ENCODE data around the gene ZER1. TPM values are rescaled to one million over a fixed set of nuclear protein-coding genes. Genes with fewer than 3 reads are reported as not detected.

ZER1 gene
- total RNA-seq, 1 donor from 2014 or later, result 14.1 TPM

GRCh38 chr9:128733256-128733655, 38.5 kb downstream of the ZER1 start:
- peak; percentile 94 for DNase-seq

GRCh38 chr9:128732576-128732975, 39.2 kb downstream of the ZER1 start:
- no peak for DNase-seq

- DNase-seq, result no peak
Measured at GRCh38 chr9:128731691-128732090, 40.0 kb downstream of the ZER1 start.

- no peak for DNase-seq
Measured at GRCh38 chr9:128731093-128731492, 40.6 kb downstream of the ZER1 start.

- DNase-seq, result no peak
Measured at GRCh38 chr9:128729766-128730517, 41.8 kb downstream of the ZER1 start.

GRCh38 chr9:128729302-128729701, 42.4 kb downstream of the ZER1 start:
- no peak for DNase-seq

GRCh38 chr9:128728298-128728697, 43.4 kb downstream of the ZER1 start:
- DNase-seq, result no peak

- no peak for DNase-seq
Measured at GRCh38 chr9:128727640-128728248, 44.0 kb downstream of the ZER1 start.

GRCh38 chr9:128724744-128725211, 46.9 kb downstream of the ZER1 start:
- peak; percentile 83 for DNase-seq

- DNase-seq, result peak; percentile 96
Measured at GRCh38 chr9:128723866-128724743, 47.6 kb downstream of the ZER1 start, which contains the start of gene ZDHHC12. TSS of gene ZDHHC12 (minus strand) at chr9:128724127. CDS start at chr9:128724093, 34 bp downstream.

- DNase-seq, result peak; percentile 25
Measured at GRCh38 chr9:128723352-128723865, 48.3 kb downstream of the ZER1 start.

- no peak for DNase-seq
Measured at GRCh38 chr9:128722380-128723351, 49.1 kb downstream of the ZER1 start.

- no peak for DNase-seq
Measured at GRCh38 chr9:128721487-128722010, 50.2 kb downstream of the ZER1 start.

- DNase-seq, result no peak
Measured at GRCh38 chr9:128720841-128721486, 50.8 kb downstream of the ZER1 start.

GRCh38 chr9:128719919-128720605, 51.7 kb downstream of the ZER1 start:
- DNase-seq, result no peak

- DNase-seq, result no peak
Measured at GRCh38 chr9:128718475-128718874, 53.3 kb downstream of the ZER1 start.

GRCh38 chr9:128718047-128718446, 53.7 kb downstream of the ZER1 start:
- DNase-seq, result no peak

- DNase-seq, result no peak
Measured at GRCh38 chr9:128716581-128717254, 55.0 kb downstream of the ZER1 start.

- no peak for DNase-seq
Measured at GRCh38 chr9:128715436-128715750, 56.3 kb downstream of the ZER1 start.
